Ishikawa (cell line): ENCODE results near the gene MAPKBP1.

Source experiments
- CEBPB ChIP-seq: IDR thresholded peaks from 2 replicates; pipeline ENCODE4 v1.6.1; 2012
- CREB1 ChIP-seq: IDR thresholded peaks from 2 replicates; pipeline ENCODE4 v1.6.1; 2012; ENCODE audit warnings: low read depth
- EGR1 ChIP-seq: IDR thresholded peaks from 2 replicates; pipeline ENCODE4 v1.6.1; 2012
- EP300 ChIP-seq: IDR thresholded peaks from 2 replicates; pipeline ENCODE4 v1.6.1; 2012; ENCODE audit warnings: borderline replicate concordance
- FOXM1 ChIP-seq: IDR thresholded peaks from 2 replicates; pipeline ENCODE4 v1.6.1; 2012; ENCODE audit warnings: low read depth, borderline replicate concordance
- MAX ChIP-seq: IDR thresholded peaks from 2 replicates; pipeline ENCODE4 v1.6.1; 2012
- NFIC ChIP-seq: IDR thresholded peaks from 2 replicates; pipeline ENCODE4 v1.6.1; 2012
- RAD21 ChIP-seq: IDR thresholded peaks from 2 replicates; pipeline ENCODE4 v1.6.1; 2012; ENCODE audit warnings: low read depth
- REST ChIP-seq: IDR thresholded peaks from 2 replicates; pipeline ENCODE4 v1.6.1; 2012; ENCODE audit warnings: low read depth, mild to moderate bottlenecking
- TAF1 ChIP-seq: IDR thresholded peaks from 2 replicates; pipeline ENCODE4 v1.6.1; 2012; ENCODE audit warnings: low read depth, mild to moderate bottlenecking
- TCF12 ChIP-seq: IDR thresholded peaks from 2 replicates; pipeline ENCODE4 v1.6.1; 2012; ENCODE audit warnings: low read depth
- TEAD4 ChIP-seq: IDR thresholded peaks from 2 replicates; pipeline ENCODE4 v1.6.1; 2012
- USF1 ChIP-seq: IDR thresholded peaks from 2 replicates; pipeline ENCODE4 v1.6.1; 2012
- YY1 ChIP-seq: IDR thresholded peaks from 2 replicates; pipeline ENCODE4 v1.6.1; 2012; ENCODE audit warnings: low read depth
- ZBTB7A ChIP-seq: IDR thresholded peaks from 2 replicates; pipeline ENCODE4 v1.6.1; 2012; ENCODE audit warnings: low read depth

The MAPKBP1 gene

GRCh38 chr15:41823502-41823901 lies 49.2 kb downstream of the MAPKBP1 start:
- TF ChIP-seq EP300 (no peak), YY1 (no peak), CREB1 (no peak), RAD21 (no peak), CEBPB (no peak)

GRCh38 chr15:41824062-41824745 lies 49.9 kb downstream of the MAPKBP1 start:
- TF ChIP-seq USF1 (no peak), ZBTB7A (no peak), TCF12 (no peak), FOXM1 (no peak), TEAD4 (no peak), MAX (no peak), REST (no peak)

GRCh38 chr15:41825145-41825544 lies 50.9 kb downstream of the MAPKBP1 start:
- TF ChIP-seq USF1 (no peak), CEBPB (no peak), FOXM1 (no peak), TAF1 (no peak), EGR1 (no peak), ZBTB7A (no peak), REST (no peak), TCF12 (no peak), EP300 (no peak), RAD21 (no peak), CREB1 (no peak), NFIC (no peak), MAX (no peak), TEAD4 (no peak), YY1 (no peak)

- TF ChIP-seq ZBTB7A (peak; percentile 52; the same call in 1 of the 2 replicates), RAD21 (no peak; the same call in 1 of the 2 replicates), USF1 (no peak), YY1 (no peak), TAF1 (no peak), NFIC (peak; percentile 71), CEBPB (no peak), FOXM1 (no peak), MAX (peak; percentile 15; the same call in 1 of the 2 replicates), CREB1 (no peak), EP300 (peak; percentile 60; the same call in 1 of the 2 replicates), TCF12 (peak; percentile 79), TEAD4 (peak; percentile 68; the same call in 1 of the 2 replicates), REST (no peak), EGR1 (no peak)
These were observed 51.6 kb downstream of the MAPKBP1 start for GRCh38 chr15:41825572-41826535.
